CD1c-positive myeloid dendritic cell (primary cell): ENCODE data around the gene PPP1R9A.

ENCODE experiments used
- DNase-seq: peaks from one replicate; pipeline ENCODE4 v3.0.0-alpha.2; 2016; ENCODE audit errors: extremely low spot score

Gene PPP1R9A

GRCh38 chr7:95097851-95098250 is 190.5 kb downstream of the PPP1R9A start:
- DNase-seq: no peak

- no peak for DNase-seq
These were observed 191.7 kb downstream of the PPP1R9A start for GRCh38 chr7:95099106-95099505.

- DNase-seq: no peak
These were observed 194.0 kb downstream of the PPP1R9A start for GRCh38 chr7:95101422-95101821.

GRCh38 chr7:95102662-95103061 is 195.3 kb downstream of the PPP1R9A start:
- DNase-seq: no peak

GRCh38 chr7:95104739-95105138 is 197.3 kb downstream of the PPP1R9A start:
- no peak for DNase-seq

- no peak for DNase-seq
These were observed 198.2 kb downstream of the PPP1R9A start for GRCh38 chr7:95105627-95106026.

GRCh38 chr7:95106401-95106800 is 199.0 kb downstream of the PPP1R9A start:
- no peak for DNase-seq

- DNase-seq: no peak
These were observed 203.3 kb downstream of the PPP1R9A start for GRCh38 chr7:95110707-95111106.

- no peak for DNase-seq
These were observed 206.2 kb downstream of the PPP1R9A start for GRCh38 chr7:95113590-95113989.

- DNase-seq: no peak
These were observed 218.8 kb downstream of the PPP1R9A start for GRCh38 chr7:95126053-95126709.

GRCh38 chr7:95132500-95132899 is 225.1 kb downstream of the PPP1R9A start:
- DNase-seq: no peak

GRCh38 chr7:95139922-95140321 is 232.5 kb downstream of the PPP1R9A start:
- DNase-seq: peak; percentile 23

GRCh38 chr7:95141755-95142154 is 234.4 kb downstream of the PPP1R9A start:
- DNase-seq: no peak

GRCh38 chr7:95144256-95144655 is 236.9 kb downstream of the PPP1R9A start:
- DNase-seq: no peak

GRCh38 chr7:95155965-95156364 is 248.6 kb downstream of the PPP1R9A start:
- DNase-seq: no peak

GRCh38 chr7:95157381-95157780 is 250.0 kb downstream of the PPP1R9A start:
- DNase-seq: no peak

- DNase-seq: no peak
These were observed 262.3 kb downstream of the PPP1R9A start for GRCh38 chr7:95169678-95170077.

GRCh38 chr7:95172420-95172819 is 265.0 kb downstream of the PPP1R9A start:
- DNase-seq: no peak

- DNase-seq: no peak
These were observed 283.1 kb downstream of the PPP1R9A start for GRCh38 chr7:95190515-95190914.

- no peak for DNase-seq
These were observed 284.4 kb downstream of the PPP1R9A start for GRCh38 chr7:95191795-95192194.

GRCh38 chr7:95198863-95199262 is 291.5 kb downstream of the PPP1R9A start:
- DNase-seq: no peak

- DNase-seq: peak; percentile 8
These were observed 292.6 kb downstream of the PPP1R9A start for GRCh38 chr7:95199779-95200558.

- DNase-seq: no peak
These were observed 293.3 kb downstream of the PPP1R9A start for GRCh38 chr7:95200741-95201140.
